Adipose tissue (tissue), 3 donors: ENCODE data around the gene CD27. TPM values are rescaled to one million over a fixed set of nuclear protein-coding genes. Genes with fewer than 3 reads are reported as not detected.
"Not testable (repeated sequence)": the region's sequence is repeated elsewhere in the genome, so short reads cannot be mapped to it uniquely, and the experiment has no call there.

Experiments
- H3K27ac ChIP-seq: one replicate; pipeline ENCODE4 v1.5.1; 2013; ENCODE audit warnings: low read depth, low read length
- WGBS, 3 donors: extraction: QIAGEN DNeasy Blood & Tissue Kit; methylation state at CpG; one replicate each; pipeline ENCODE4 v1.1.7; 2013; 5-methylcytosine and 5-hydroxymethylcytosine counted together
- polyA plus RNA-seq, 3 donors: library from polyadenylated mRNA; stranded (reverse); fragments of 200-250 nt; gene quantifications; one replicate each; pipeline ENCODE4 v1.2.3, GENCODE V29; 2013
- donor health status: healthy with polysubstance abuse.
- donor health status: Bipolar disorder and iron deficiency.
- donor health status: healthy.

CD27 gene
- polyA plus RNA-seq, 3 donors, result 0.82 to 1.1 TPM; not detected in 1

- WGBS, 3 donors, result 0% methylated on average over 62 to 69 of the region's 69 CpGs
- peak within 1 kb of the TSS; percentile 48 for H3K27ac ChIP-seq
Measured at GRCh38 chr12:6470375-6471163, 25.8 kb downstream of the CD27 start, which contains the start of gene VAMP1. TSS of gene VAMP1 (minus strand) at chr12:6470677. CDS start at chr12:6470531, 146 bp downstream.

- 58 to 83% (median 66%) methylated on average over 1 of the region's 1 CpG for WGBS, 3 donors
Measured at GRCh38 chr12:6471989-6472360, 27.2 kb downstream of the CD27 start.

GRCh38 chr12:6472491-6472890 is 27.7 kb downstream of the CD27 start:
- no peak overlapping the region for H3K27ac ChIP-seq
- 78 to 87% (median 81%) methylated on average over 11 of the region's 11 CpGs for WGBS, 3 donors

More at GRCh38 chr12:6471989-6472360, 27.2 kb downstream of the CD27 start:
- no peak overlapping the region for H3K27ac ChIP-seq

- H3K27ac ChIP-seq, result not testable (repeated sequence)
- 87 to 93% (median 92%) methylated on average over 32 to 42 of the region's 48 CpGs for WGBS, 3 donors
Measured at GRCh38 chr12:6475233-6475975, 30.6 kb downstream of the CD27 start.

- no peak overlapping the region for H3K27ac ChIP-seq
- WGBS, 3 donors, result 70 to 79% (median 77%) methylated on average over 3 of the region's 3 CpGs
Measured at GRCh38 chr12:6476489-6476888, 31.7 kb downstream of the CD27 start.

GRCh38 chr12:6477601-6478377 is 33.0 kb downstream of the CD27 start:
- WGBS, 3 donors, result 90 to 96% (median 95%) methylated on average over 36 to 37 of the region's 37 CpGs
- not testable (repeated sequence) for H3K27ac ChIP-seq

GRCh38 chr12:6478416-6478815 is 33.7 kb downstream of the CD27 start:
- no peak overlapping the region for H3K27ac ChIP-seq
- WGBS, 3 donors, result 72 to 86% (median 85%) methylated on average over 20 of the region's 20 CpGs

- 84 to 85% (median 85%) methylated on average over 1 of the region's 1 CpG for WGBS, 3 donors
Measured at GRCh38 chr12:6488240-6488639, 43.5 kb downstream of the CD27 start.

GRCh38 chr12:6489449-6489848 is 44.7 kb downstream of the CD27 start:
- WGBS, 3 donors, result 72 to 75% (median 72%) methylated on average over 4 of the region's 4 CpGs
- H3K27ac ChIP-seq, result no peak overlapping the region

More at GRCh38 chr12:6488240-6488639, 43.5 kb downstream of the CD27 start:
- H3K27ac ChIP-seq, result no peak overlapping the region

- not testable (repeated sequence) for H3K27ac ChIP-seq
- 98 to 100% (median 100%) methylated on average over 1 of the region's 1 CpG for whole genome bisulfite sequencing, 3 donors
Measured at GRCh38 chr12:6490673-6491072, 45.9 kb downstream of the CD27 start.

- 0 to 1% (median 1%) methylated on average over 39 of the region's 39 CpGs for WGBS, 3 donors
- H3K27ac ChIP-seq, result peak within 1 kb of the TSS; percentile 66
Measured at GRCh38 chr12:6492838-6493496, 48.2 kb downstream of the CD27 start, which contains the start of gene MRPL51. TSS of gene MRPL51 (minus strand) at chr12:6493262. CDS start at chr12:6493136, 126 bp downstream.

- peak within 1 kb of the TSS; percentile 66 for H3K27ac ChIP-seq
- 0 to 1% (median 0%) methylated on average over 47 to 49 of the region's 49 CpGs for WGBS, 3 donors
Measured at GRCh38 chr12:6493497-6494257, 48.9 kb downstream of the CD27 start, which contains the start of gene NCAPD2. TSS of gene NCAPD2 (plus strand) at chr12:6494102. CDS start at chr12:6495099, 997 bp downstream.

GRCh38 chr12:6494258-6494743 is 49.5 kb downstream of the CD27 start:
- 1% methylated on average over 14 of the region's 14 CpGs for WGBS, 3 donors
- H3K27ac ChIP-seq, result no peak overlapping the region

GRCh38 chr12:6494968-6495367 is 50.2 kb downstream of the CD27 start:
- no peak overlapping the region for H3K27ac ChIP-seq

GRCh38 chr12:6497291-6497690 is 52.5 kb downstream of the CD27 start:
- H3K27ac ChIP-seq, result not testable (repeated sequence)
- 78 to 96% (median 81%) methylated on average over 3 of the region's 3 CpGs for WGBS, 3 donors

More at GRCh38 chr12:6494968-6495367, 50.2 kb downstream of the CD27 start:
- 58 to 70% (median 69%) methylated on average over 1 of the region's 1 CpG for WGBS, 3 donors

- 80 to 93% (median 91%) methylated on average over 2 of the region's 2 CpGs for WGBS, 3 donors
- no peak overlapping the region for H3K27ac ChIP-seq
Measured at GRCh38 chr12:6500466-6500865, 55.7 kb downstream of the CD27 start.
